NCI-H748 (cell line): Measurements from ENCODE around the gene HS3ST2.
"Not testable (repeated sequence)": the region's sequence is repeated elsewhere in the genome, so short reads cannot be mapped to it uniquely, and the experiment has no call there.

ENCODE experiments used
- DNase-seq: peaks from one replicate; lab custom pipeline; 2025; ENCODE audit not compliant: unreplicated experiment; lab: John Stamatoyannopoulos, UW

Gene HS3ST2

DNA sequence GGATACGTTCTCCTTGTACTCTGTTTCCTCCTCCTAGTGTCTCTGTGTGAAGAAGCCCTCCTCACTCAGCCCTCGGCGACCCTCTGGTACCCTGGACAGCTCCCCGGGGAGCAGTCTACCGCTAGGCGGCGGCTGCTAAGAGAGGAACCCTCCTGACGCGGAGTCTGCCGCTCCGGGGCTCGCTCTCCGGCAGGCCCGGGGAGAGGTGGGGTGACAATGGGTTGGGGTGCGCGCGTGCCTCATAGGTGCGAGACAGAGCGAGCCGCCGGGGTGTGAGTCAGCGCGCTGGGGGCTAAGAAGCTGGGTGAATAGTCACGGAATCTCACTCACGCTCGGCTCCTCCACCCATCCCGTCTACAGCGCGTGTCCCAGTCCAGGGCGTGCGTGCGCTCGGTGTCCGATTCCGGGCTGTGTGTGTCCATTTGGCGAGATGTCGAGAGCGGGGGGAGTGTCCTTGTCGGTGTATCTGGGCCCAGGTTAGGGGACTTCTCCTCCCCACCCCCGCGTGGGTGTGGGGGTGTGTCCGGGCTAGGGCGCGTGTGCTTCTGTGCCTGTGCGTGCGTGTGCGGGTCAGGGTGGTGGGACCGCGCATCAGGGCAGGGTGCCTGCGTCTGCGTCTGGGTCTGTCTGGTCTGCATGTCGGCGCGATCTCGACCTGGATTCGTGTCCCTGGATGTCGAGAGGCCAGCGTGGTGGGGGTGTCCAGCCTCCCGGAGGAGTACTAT is 577 bp upstream of the HS3ST2 start:
- DNase-seq, result no peak

DNA sequence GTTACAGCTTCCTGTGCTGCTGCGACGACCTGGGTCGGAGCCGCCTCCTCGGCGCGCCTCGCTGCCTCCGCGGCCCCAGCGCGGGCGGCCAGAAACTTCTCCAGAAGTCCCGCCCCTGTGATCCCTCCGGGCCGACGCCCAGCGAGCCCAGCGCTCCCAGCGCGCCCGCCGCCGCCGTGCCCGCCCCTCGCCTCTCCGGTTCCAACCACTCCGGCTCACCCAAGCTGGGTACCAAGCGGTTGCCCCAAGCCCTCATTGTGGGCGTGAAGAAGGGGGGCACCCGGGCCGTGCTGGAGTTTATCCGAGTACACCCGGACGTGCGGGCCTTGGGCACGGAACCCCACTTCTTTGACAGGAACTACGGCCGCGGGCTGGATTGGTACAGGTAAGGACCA is 746 bp downstream of the HS3ST2 start:
- peak; percentile 12 for DNase-seq

DNA sequence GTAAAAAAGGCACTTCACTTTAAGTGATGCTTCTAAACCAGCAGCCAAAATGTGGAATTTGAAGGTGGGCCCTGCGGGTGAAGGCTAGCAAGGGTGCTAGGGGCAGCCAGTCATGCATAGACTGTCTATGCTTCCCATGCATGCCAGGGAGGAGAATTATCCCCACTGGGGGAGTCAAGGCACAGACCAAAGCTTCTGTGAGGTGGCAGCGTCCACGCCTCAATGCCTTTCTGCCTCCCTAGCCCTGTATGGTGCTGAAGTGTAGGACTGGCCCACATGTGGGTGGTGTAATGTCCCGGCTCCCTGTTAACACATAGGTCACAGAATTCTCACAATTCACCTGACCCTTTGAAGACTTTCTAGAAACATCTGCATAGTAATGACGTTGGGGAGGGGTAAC is 1.9 kb downstream of the HS3ST2 start:
- DNase-seq, result no peak

DNA sequence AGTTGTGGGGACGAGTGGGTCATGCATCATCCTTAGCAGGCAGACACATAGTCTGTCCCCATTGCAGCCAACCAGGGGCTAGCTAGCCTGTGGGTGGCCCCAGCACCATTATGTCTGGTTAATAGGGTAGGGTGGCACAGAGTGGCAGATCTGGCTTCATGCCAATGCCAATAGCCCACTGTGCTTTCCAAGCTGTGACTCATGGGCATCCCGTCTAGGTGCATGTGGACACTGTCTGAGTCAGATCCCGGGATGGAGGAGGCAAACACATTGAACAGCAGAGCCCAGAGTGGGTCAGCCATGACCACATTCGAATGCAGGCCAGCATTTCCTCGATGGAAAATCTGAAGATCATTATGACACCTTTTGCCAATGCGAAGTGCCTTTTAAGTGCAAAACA is 2.5 kb downstream of the HS3ST2 start:
- no peak for DNase-seq

DNA sequence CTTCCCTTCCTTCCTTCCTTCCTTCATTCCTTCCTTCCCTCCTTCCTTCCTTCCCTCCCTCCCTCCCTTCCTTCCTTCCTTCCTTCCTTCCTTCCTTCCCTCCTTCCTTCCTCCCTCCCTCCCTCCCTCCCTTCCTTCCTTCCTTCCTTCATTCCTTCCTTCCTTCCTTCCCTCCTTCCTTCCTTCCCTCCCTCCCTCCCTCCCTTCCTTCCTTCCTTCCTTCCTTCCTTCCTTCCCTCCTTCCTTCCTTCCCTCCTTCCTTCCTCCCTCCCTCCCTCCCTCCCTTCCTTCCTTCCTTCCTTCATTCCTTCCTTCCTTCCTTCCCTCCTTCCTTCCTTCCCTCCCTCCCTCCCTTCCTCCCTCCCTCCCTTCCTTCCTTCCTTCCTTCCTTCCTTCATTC is 4.8 kb downstream of the HS3ST2 start:
- DNase-seq, result not testable (repeated sequence)

DNA sequence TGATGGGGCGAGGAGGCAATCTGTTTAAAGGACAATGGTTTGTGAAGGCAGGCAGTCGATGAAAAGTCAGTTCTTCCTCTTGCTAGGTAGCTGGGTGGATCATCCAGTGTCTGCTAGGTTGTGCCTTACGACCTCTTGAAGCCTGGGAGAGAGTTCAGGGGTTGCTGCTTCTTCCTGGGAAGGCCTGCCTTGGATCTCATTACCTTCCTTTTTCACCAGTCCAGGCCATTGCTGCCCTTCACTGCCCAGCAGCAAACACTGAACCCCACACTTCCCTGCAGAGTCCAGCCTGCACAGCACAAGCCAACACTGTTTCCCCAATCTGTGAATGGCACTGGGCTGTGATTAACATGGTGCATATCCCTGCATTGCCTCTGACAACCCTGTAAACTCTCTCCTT is 24.7 kb downstream of the HS3ST2 start:
- no peak for DNase-seq

DNA sequence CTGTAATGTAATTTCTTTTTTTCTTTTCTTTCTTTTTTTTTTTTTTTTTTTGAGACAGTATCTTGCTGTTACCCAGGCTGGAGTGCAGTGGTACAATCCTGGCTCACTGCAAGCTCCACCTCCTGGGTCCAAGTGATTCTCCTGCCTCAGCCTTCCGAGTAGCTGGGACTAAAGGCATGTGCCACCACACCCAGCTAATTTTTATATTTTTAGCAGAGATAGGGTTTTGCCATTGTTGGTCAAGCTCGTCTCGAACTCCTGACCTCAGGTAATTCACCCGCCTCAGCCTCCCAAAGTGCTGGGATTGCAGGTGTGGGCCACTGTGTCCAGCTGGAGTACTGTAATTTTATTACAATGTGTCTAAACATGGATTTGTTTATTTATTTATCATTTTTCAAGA is 28.1 kb downstream of the HS3ST2 start:
- not testable (repeated sequence) for DNase-seq

DNA sequence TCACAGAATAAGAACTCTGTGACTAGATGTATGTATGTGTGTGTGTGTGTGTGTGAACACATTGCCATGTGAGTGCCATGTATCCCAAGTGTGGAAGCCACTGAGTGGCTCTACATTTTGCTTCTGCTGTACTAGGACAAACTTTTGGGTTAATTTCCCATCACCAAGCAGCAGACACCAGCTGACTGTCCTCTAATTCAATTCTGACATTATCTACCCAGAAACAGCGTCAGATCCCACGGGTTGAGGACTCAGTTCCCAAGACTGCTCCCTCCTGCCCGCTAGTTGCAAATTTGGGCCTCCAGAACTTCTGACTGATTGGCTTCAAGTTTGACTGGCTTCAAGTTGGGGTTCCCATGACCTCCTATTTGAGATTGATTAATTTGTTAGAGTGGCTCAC is 29.2 kb downstream of the HS3ST2 start:
- DNase-seq, result no peak

DNA sequence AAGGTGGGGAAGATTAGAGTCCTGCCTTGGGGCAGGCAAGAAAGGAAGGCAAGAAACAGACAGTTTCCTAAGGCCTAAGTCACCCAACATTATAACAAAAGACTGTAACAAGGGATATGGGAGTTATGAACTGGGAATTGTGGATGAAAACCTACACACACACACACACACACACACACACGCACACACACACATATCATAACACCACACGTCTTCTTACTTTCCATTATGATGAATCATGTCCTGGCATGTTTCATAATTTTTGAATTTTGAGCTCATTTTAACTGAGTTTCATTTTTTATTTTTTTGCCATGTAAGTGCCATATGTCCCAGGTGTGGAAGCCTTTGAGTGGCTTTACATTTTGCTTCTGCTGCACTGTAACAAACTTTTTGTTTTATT is 29.9 kb downstream of the HS3ST2 start:
- DNase-seq, result no peak

DNA sequence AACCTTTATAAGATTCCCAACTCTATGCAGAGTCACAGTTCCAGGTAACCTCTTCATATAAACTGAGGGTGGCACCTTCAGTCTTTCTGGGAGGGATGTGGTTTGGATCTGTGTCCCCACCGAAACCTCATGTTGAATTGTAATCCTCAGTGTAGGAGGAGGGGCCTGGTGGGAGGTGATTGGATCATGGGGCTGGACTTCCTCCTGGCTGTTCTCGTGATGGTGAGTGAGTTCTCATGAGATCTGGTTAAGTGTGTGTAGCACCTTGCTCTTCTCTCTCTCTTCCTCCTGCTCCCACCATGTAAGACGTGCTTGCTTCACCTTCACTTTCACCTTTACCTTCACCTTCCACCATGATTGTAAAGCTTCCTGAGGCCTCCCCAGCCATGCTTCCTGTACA is 30.5 kb downstream of the HS3ST2 start:
- DNase-seq, result no peak

DNA sequence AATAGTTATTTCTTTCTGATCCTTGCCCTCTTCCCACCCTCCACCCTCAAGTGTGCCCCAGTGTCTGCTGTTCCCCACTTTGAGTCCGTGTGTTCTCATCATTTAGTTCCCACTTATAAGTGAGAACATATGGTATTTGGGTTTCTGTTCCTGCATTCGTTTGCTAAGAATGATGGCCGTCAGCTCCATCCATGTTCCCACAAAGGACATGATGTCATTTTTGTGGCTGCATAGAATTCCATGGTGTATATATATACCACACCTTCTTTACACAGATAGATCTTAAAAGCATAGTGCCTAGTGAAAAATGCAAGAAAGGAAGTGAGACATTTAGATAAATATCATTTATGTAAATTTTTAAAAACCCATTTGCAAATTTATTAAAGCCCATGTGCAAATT is 33.1 kb downstream of the HS3ST2 start:
- DNase-seq, result no peak

DNA sequence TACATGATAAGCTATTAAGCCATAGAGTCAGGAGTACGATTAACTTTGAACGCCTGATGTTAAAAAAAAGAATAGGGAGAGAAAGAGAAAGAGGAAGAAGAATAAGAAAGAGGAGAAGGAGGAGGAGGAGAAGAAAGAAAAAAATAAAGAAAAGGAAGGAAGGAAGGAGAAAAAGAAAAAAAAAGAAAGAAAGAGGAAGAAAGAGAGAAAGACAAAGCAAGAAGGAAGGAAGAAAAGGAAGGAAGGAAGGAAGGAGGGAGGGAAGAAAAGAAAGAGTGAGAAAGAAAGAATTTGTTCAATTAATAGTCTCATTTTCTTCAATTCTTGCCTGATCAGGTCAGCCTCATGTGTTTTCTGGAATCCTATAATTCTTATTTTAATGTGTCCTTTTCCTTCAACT is 33.7 kb downstream of the HS3ST2 start:
- no peak for DNase-seq

DNA sequence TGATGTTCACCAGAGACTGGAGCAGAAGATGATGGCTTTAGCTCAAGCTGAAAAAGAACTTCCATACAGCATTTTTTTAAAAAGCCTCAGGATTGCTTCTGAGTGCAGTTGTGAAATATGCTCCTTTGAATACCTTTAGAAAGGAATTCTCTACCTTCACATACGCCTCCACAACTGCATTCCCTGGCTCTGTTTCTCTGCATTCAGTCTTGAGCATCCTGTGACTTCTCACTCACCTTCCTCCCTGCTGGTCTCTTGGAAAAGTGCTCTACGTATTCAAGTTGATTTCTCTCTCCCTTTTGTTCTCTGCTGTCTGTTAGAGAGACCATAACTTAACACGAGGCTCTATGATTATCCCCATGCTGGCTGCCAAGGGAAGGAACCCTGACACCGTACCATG is 34.5 kb downstream of the HS3ST2 start:
- DNase-seq, result no peak

DNA sequence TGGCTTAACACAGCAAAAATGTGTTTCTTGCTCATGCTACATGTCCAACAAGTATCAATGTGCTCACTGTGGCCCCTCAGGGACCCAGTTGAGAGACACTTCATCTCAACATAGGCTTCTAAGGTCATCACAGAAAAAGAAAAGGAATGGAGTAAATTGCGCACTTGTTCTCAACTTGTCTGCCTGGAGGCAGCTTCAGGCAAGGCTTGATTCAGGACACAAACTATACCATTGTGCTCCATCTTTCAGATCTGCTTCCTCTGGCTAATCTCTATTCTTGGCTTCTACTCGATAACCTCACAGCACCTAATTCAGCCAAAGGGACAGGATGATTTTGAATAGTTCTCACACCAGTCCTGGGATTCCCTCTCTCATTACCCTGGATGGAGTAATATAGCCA is 35.6 kb downstream of the HS3ST2 start:
- DNase-seq, result no peak

DNA sequence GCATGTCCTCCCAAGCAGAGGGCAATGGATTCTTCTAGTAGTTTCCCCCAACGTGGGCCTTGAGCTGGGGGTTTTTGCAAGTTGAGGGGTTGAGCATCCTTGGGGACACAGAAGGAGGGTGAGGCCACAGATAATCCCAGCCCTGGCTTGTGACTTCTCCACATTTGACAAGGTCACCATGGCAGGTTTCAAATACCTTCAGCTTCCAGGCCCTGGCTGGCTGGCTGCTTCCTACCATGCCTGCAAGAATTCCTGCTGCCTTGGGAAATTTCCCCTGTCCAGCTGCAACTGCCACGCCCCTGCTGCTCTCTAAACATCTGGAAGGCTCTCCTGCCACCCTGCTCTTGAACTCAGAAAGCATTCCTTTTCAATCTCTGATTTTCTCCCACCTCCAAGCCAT is 41.3 kb downstream of the HS3ST2 start:
- no peak for DNase-seq

DNA sequence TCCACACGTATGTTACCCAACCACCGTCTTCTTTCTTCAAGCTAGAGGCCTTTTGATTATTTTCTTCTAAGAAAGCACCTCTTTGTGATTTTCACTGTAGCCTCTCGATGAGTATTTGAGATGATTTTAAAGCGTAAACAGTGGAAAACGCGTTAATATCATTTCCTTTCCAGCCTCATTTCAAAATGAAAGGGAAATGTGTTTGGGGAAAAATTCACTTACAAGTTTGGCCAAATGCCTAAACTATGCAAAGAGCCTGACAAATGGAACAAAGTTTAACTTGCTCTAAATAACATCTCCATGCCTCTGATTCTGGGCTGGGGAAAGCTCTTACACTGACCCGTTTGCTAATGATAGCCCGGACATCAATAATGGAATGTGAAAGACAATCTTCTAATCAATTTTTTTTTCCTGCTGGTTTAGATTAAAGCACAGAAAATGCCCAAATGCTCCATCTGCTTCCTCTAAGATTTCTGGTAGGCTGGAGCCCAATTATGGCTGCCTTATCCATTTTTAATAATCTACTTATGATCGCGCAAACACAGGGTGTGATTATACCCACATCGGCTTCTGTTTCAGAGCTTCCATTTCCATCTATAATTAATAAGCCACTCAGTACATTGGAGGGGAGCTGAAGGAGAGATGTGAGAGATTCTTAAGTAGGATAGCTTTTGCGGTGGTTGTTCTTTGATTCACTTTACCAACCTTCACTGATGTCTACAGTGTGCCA is 43.5 kb downstream of the HS3ST2 start:
- DNase-seq, result no peak

DNA sequence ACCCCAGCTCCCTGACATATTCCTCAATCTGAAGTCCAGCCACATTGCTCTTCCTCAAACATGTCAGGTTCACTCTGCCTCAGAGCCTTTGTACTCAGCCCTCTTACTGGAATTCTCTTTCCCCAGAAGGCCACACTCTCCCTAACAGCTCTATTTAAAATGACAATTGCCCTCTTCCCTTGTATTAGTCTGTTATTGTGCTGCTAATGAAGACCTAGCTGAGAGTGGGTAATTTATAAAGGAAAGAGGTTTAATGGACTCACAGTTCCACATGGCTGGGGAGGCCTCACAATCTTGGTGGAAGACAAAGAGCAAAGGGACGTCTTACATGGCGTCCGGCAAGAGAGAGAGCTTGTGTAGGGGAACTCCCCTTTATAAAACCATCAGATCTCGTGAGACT is 46.0 kb downstream of the HS3ST2 start:
- DNase-seq, result no peak

DNA sequence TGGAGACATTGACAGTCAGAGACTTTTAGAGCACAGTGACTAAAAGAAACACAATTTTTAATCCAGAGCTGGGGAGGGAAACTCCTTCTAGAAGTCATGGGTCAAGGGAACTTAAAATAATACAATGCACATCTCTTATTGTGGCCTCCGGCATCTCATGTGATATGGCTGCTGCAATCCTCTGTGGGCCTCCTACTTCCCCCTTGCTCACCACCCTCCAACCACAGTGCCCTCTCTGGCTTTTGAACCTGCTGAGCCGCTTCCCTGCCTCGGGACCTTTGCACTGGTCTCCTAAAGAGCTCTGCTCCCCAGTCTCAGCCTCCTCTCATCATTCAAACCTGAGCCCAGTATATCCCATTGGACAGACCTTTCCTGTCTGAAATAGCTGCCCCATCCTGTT is 47.6 kb downstream of the HS3ST2 start:
- DNase-seq, result no peak

DNA sequence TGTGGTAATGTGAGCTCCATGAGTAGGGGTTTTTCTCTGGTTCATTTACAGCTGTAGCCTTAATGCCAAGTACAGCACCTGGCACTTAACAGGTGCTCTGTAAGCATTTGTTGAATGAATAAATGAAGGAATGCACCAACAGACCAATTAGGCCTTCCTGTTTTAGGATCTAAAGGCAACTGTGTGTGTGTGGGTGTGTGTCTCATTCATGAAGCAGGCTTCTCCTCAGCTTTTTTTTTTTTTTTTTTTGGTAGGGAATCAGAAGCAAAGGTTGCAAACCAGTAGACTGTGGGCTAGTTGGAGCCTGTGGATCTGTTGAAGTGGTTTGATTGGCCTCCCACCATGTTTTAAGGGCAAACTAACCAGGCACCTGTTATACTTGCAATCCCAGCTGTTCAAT is 48.1 kb downstream of the HS3ST2 start:
- DNase-seq, result no peak

DNA sequence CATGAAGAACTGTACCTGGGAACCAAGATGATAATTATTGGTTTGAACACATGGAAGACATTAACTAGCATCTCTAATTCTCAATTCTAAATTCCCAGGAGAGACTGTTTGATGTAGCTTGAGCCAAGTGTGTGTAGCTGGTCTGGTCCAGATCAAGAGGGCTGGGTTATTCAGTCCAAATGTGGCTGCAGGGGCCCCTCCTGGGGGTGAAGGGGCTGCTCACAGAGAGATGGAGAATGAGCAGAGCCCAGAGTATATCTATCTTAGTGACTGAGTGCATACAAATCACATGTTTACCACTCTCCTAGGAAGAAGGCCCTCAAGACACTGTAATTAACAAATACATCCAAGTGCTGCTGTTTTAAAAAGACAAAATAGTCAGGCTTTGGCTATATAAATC is 50.4 kb downstream of the HS3ST2 start:
- no peak for DNase-seq

DNA sequence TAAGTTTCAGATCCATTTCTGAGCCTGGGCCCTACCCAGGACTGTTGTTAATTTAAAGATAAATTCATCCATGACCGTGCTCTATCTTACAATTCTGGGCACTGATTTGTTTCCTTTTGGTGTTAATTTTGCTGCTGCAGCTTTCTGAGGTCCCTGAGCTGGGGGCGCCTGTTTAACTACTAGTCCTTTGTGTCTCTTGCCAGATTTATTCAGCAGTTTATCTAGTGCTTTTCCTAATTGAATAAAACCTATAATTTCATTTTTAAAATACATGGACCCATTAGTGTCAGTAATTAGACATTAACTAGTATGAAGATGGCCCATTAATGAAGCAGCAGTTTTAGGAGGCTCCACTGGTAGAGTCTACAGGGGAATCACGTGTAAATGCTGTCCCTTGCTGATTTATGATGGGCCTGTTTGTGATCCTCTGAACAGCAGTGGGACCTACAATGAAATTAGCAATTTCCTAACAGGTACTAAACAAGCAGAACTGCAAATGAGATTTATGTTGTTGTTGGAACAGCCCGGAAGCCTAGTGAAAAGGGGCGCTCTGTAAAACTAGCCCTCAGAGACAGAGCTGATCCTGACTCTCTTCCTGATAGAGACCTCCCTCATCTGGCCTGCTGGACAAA is 54.7 kb downstream of the HS3ST2 start:
- no peak for DNase-seq

DNA sequence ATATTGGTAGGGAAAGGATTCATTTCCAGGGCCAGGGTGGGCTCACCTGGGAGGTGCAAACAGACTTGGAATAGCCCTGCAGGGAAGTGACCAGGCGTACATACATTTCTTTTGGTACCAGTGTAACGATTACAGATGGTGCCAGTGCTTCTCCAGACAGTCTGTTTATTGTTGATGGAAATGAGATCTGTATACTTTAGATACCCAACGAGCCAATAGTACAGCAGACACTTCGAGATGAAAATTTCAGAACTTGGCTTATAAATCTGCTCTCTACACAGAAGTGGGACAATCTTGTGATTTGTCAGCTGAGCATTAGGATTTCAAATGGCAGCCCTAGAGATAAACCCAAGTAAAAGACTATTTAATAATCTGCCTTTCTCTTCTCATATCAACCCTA is 57.9 kb downstream of the HS3ST2 start:
- DNase-seq, result no peak
